GM19193 (cell line): ENCODE results near the gene AGTR1.

Source experiments
- POLR2A ChIP-seq: IDR thresholded peaks from 4 replicates; pipeline ENCODE4 v1.6.1; 2011; ENCODE audit not compliant: insufficient read depth, insufficient read length; ENCODE audit errors: extremely low read depth

Gene AGTR1

GRCh38 chr3:148763986-148764935 is 66.6 kb downstream of the AGTR1 start:
- no peak for TF ChIP-seq POLR2A

GRCh38 chr3:148772361-148772760 is 74.7 kb downstream of the AGTR1 start:
- TF ChIP-seq POLR2A: no peak

GRCh38 chr3:148772835-148773234 is 75.1 kb downstream of the AGTR1 start:
- no peak for TF ChIP-seq POLR2A

GRCh38 chr3:148773805-148774204 is 76.1 kb downstream of the AGTR1 start:
- TF ChIP-seq POLR2A: no peak

GRCh38 chr3:148778926-148779325 is 81.2 kb downstream of the AGTR1 start:
- TF ChIP-seq POLR2A: no peak

GRCh38 chr3:148789146-148789545 is 91.4 kb downstream of the AGTR1 start:
- TF ChIP-seq POLR2A: no peak

GRCh38 chr3:148789906-148790305 is 92.2 kb downstream of the AGTR1 start:
- TF ChIP-seq POLR2A: no peak

GRCh38 chr3:148790370-148790769 is 92.7 kb downstream of the AGTR1 start:
- no peak for TF ChIP-seq POLR2A

GRCh38 chr3:148790851-148791735 is 93.4 kb downstream of the AGTR1 start:
- no peak for TF ChIP-seq POLR2A

GRCh38 chr3:148791920-148792319 is 94.2 kb downstream of the AGTR1 start:
- TF ChIP-seq POLR2A: no peak

- TF ChIP-seq POLR2A: no peak
These were observed 94.8 kb downstream of the AGTR1 start for GRCh38 chr3:148792516-148792915.
